Measurements from ENCODE around the gene ZNF408. TPM values are rescaled to one million over a fixed set of nuclear protein-coding genes. Genes with fewer than 3 reads are reported as not detected.

The ZNF408 gene
- total and polyA plus RNA-seq, 2 of the 13 experiments (the other 11 are each of a cell fraction or from before 2014, with no cell fraction given), result 11.2 to 12.5 TPM

DNA sequence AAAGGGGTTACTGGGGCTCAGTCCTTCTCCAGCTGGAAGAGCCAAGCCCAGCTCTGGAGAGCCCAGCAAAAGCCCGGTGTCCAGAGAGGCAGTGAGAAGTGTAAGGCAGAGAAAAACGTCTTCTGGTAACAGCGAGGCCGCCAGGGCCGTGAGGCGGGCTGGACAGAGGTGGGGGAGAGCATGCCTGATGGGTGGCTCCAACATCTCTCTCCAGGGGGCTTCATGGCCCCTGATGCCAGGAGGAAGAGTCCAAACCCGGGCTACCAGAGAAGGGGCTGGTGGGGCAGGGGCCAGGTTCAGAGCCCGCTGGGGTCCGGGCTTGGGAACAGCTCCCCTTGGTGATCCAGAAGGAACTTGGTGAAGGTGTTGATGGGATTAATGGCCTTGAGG is 22.1 kb upstream of the ZNF408 start:
- Histone ChIP-seq H3K27ac (ENCODE audit: extremely low read length, insufficient read depth, low read length) (no peak overlapping the region), H3K4me1 (ENCODE audit: insufficient read depth, low read length) (peaks cover 27% of the 10 kb centered on the region), H4K20me1 (ENCODE audit: insufficient read depth, low read length) (no peaks in the 10 kb centered on the region), H3K4me2 (ENCODE audit: low read depth, low read length) (no peak overlapping the region), H3K4me3 (replicated peaks in 1 of 3; ENCODE audit: insufficient read depth in 1 of 3, low read depth in 2 of 3, low read length in 3 of 3) (no peak overlapping the region), H2AFZ (ENCODE audit: low read length) (no peak overlapping the region), H3K36me3 (replicated peaks in 1 of 2; ENCODE audit: control insufficient read depth in 1 of 2, insufficient read depth in 2 of 2, low read length in 2 of 2) (peaks cover 27 to 50% of the 10 kb centered on the region in 2 experiments), H3K9ac (ENCODE audit: insufficient read depth, low read depth, low read length) (no peak overlapping the region), H3K79me2 (ENCODE audit: insufficient read depth, low read length) (no peaks in the 10 kb centered on the region), H3K27me3 (ENCODE audit: control insufficient read depth in 1 of 2, insufficient read depth in 2 of 2, low read length in 2 of 2) (no peaks in the 10 kb centered on the region), H3K9me3 (ENCODE audit: low read length) (no peaks in the 10 kb centered on the region)
- ATAC-seq, result no peak
- in situ Hi-C loops (cut with HindIII; ENCODE audit: extremely low pct_ligation_motif_present, low pct_unique_long_range_greater_than_20kb), result no loop called here
- TF ChIP-seq, protein P1, sequence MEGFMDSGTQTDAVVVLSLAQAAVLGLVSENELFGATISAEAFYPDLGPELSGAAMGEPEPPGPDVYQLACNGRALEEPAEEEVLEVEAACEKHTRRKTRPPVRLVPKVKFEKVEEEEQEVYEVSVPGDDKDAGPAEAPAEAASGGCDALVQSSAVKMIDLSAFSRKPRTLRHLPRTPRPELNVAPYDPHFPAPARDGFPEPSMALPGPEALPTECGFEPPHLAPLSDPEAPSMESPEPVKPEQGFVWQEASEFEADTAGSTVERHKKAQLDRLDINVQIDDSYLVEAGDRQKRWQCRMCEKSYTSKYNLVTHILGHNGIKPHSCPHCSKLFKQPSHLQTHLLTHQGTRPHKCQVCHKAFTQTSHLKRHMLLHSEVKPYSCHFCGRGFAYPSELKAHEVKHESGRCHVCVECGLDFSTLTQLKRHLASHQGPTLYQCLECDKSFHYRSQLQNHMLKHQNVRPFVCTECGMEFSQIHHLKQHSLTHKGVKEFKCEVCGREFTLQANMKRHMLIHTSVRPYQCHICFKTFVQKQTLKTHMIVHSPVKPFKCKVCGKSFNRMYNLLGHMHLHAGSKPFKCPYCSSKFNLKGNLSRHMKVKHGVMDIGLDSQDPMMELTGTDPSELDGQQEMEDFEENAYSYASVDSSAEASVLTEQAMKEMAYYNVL (CRISPR knock-in tag; IDR thresholded peaks at IDR 0.05; ENCODE audit: borderline replicate concordance), result no peak
- TF ChIP-seq, protein P2, sequence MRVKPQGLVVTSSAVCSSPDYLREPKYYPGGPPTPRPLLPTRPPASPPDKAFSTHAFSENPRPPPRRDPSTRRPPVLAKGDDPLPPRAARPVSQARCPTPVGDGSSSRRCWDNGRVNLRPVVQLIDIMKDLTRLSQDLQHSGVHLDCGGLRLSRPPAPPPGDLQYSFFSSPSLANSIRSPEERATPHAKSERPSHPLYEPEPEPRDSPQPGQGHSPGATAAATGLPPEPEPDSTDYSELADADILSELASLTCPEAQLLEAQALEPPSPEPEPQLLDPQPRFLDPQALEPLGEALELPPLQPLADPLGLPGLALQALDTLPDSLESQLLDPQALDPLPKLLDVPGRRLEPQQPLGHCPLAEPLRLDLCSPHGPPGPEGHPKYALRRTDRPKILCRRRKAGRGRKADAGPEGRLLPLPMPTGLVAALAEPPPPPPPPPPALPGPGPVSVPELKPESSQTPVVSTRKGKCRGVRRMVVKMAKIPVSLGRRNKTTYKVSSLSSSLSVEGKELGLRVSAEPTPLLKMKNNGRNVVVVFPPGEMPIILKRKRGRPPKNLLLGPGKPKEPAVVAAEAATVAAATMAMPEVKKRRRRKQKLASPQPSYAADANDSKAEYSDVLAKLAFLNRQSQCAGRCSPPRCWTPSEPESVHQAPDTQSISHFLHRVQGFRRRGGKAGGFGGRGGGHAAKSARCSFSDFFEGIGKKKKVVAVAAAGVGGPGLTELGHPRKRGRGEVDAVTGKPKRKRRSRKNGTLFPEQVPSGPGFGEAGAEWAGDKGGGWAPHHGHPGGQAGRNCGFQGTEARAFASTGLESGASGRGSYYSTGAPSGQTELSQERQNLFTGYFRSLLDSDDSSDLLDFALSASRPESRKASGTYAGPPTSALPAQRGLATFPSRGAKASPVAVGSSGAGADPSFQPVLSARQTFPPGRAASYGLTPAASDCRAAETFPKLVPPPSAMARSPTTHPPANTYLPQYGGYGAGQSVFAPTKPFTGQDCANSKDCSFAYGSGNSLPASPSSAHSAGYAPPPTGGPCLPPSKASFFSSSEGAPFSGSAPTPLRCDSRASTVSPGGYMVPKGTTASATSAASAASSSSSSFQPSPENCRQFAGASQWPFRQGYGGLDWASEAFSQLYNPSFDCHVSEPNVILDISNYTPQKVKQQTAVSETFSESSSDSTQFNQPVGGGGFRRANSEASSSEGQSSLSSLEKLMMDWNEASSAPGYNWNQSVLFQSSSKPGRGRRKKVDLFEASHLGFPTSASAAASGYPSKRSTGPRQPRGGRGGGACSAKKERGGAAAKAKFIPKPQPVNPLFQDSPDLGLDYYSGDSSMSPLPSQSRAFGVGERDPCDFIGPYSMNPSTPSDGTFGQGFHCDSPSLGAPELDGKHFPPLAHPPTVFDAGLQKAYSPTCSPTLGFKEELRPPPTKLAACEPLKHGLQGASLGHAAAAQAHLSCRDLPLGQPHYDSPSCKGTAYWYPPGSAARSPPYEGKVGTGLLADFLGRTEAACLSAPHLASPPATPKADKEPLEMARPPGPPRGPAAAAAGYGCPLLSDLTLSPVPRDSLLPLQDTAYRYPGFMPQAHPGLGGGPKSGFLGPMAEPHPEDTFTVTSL (CRISPR knock-in tag; IDR thresholded peaks at IDR 0.05; ENCODE audit: borderline replicate concordance), result no peak
- no peak for TF ChIP-seq ZNF772 (CRISPR knock-in tag; IDR thresholded peaks at IDR 0.05)
- TF ChIP-seq HDAC6 (IDR thresholded peaks at IDR 0.05; ENCODE audit: low read depth, low read length), result no peak
- no peak for TF ChIP-seq ZNF253 (CRISPR knock-in tag; IDR thresholded peaks at IDR 0.05; ENCODE audit: borderline replicate concordance)
- no peak for TF ChIP-seq GPN1 (CRISPR knock-in tag; IDR thresholded peaks at IDR 0.05; ENCODE audit: borderline replicate concordance)
- no peak for TF ChIP-seq PRMT3 (CRISPR knock-in tag; IDR thresholded peaks at IDR 0.05; ENCODE audit: borderline replicate concordance, low read depth)
- no peak for TF ChIP-seq CHD2 (IDR thresholded peaks at IDR 0.05; ENCODE audit: low read depth, low read length)
- TF ChIP-seq, protein P3, sequence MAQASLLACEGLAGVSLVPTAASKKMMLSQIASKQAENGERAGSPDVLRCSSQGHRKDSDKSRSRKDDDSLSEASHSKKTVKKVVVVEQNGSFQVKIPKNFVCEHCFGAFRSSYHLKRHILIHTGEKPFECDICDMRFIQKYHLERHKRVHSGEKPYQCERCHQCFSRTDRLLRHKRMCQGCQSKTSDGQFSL (CRISPR knock-in tag; IDR thresholded peaks at IDR 0.05), result no peak
- no peak for TF ChIP-seq TCF7L2 (IDR thresholded peaks at IDR 0.05; ENCODE audit: low read depth, low read length)
- TF ChIP-seq MTA1 (CRISPR knock-in tag; IDR thresholded peaks at IDR 0.05; ENCODE audit: borderline replicate concordance), result no peak
- intact Hi-C loops (cut with micrococcal nuclease; ENCODE audit: unreplicated experiment), result no loop called here
- ChIA-PET POLR2A (interaction anchor here (1.0 to 1.1 kb wide), 2 partner anchors 41 to 64 kb away, joined by 4 read pairs; partner anchors contain the start of gene F2), CTCF (ENCODE audit: low intra/inter-chr PET ratio, low total read pairs) (no interaction called here)
- no TSS peak for BruUV-seq (replicated peaks)
- WGBS (ENCODE audit: low lambda C conversion rate), result 96% methylated on average over 9 of the region's 9 CpGs
- DNase-seq (ENCODE audit: low spot score), result no peak
- no peak for FAIRE-seq
